Panc1 (cell line): Measurements from ENCODE around the gene SLC49A3.

Experiments used
- CTCF ChIP-seq: fragments of 450-650 bp; IDR thresholded peaks from 2 replicates; pipeline ENCODE4 v1.5.1; 2017; ENCODE audit warnings: mild to moderate bottlenecking
- POLR2AphosphoS5 ChIP-seq: IDR thresholded peaks from 2 replicates; pipeline ENCODE4 v1.6.1; 2012; ENCODE audit warnings: mild to moderate bottlenecking, low read depth, low read length, moderate library complexity
- SIN3A ChIP-seq: IDR thresholded peaks from 2 replicates; pipeline ENCODE4 v1.6.1; 2012; ENCODE audit warnings: low read depth, mild to moderate bottlenecking, low read length, moderate library complexity, borderline replicate concordance; ENCODE audit not compliant: insufficient read depth
- TCF7L2 ChIP-seq: IDR thresholded peaks from 2 replicates; pipeline ENCODE4 v1.6.1; 2011; ENCODE audit warnings: mild to moderate bottlenecking, low read depth, low read length, inconsistent platforms
- TF ChIP-seq, protein P1 (sequence below), 2 experiments: IDR thresholded peaks; 2 replicates each; pipeline ENCODE4 v1.6.1; 2011 to 2012; ENCODE audit warnings: low read depth in 2 of 2, control low read depth in 1 of 2, low read length in 1 of 2, mild to moderate bottlenecking in 1 of 2, moderate library complexity in 1 of 2; ENCODE audit not compliant: insufficient read depth in 1 of 2

DNA sequence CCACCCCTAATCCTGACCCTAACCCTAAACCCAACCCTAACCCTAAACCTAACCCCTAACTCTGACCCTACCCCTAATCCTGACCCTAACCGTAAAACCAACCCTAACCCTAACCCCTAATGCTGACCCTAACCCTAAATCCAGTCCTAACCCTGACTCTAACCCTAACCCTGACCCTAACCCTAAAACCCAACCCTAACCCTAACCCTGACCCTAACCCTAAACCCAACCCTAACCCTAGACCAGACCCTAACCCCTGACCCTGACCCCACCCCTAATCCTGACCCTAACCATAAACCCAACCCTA, 16.0 kb upstream of the SLC49A3 start:
- TF ChIP-seq POLR2AphosphoS5 (no peak), CTCF (no peak), SIN3A (no peak), TCF7L2 (no peak)
- TF ChIP-seq, protein P1, sequence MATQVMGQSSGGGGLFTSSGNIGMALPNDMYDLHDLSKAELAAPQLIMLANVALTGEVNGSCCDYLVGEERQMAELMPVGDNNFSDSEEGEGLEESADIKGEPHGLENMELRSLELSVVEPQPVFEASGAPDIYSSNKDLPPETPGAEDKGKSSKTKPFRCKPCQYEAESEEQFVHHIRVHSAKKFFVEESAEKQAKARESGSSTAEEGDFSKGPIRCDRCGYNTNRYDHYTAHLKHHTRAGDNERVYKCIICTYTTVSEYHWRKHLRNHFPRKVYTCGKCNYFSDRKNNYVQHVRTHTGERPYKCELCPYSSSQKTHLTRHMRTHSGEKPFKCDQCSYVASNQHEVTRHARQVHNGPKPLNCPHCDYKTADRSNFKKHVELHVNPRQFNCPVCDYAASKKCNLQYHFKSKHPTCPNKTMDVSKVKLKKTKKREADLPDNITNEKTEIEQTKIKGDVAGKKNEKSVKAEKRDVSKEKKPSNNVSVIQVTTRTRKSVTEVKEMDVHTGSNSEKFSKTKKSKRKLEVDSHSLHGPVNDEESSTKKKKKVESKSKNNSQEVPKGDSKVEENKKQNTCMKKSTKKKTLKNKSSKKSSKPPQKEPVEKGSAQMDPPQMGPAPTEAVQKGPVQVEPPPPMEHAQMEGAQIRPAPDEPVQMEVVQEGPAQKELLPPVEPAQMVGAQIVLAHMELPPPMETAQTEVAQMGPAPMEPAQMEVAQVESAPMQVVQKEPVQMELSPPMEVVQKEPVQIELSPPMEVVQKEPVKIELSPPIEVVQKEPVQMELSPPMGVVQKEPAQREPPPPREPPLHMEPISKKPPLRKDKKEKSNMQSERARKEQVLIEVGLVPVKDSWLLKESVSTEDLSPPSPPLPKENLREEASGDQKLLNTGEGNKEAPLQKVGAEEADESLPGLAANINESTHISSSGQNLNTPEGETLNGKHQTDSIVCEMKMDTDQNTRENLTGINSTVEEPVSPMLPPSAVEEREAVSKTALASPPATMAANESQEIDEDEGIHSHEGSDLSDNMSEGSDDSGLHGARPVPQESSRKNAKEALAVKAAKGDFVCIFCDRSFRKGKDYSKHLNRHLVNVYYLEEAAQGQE (IDR thresholded peaks at IDR 0.05; ENCODE audit: insufficient read depth in 1 of 2, low read depth in 2 of 2, low read length in 1 of 2) = no peak
